T-cell (primary cell): Measurements from ENCODE around the gene TAPBPL. TPM values are rescaled to one million over a fixed set of nuclear protein-coding genes. Genes with fewer than 3 reads are reported as not detected.
"Not testable (repeated sequence)": the region's sequence is repeated elsewhere in the genome, so short reads cannot be mapped to it uniquely, and the experiment has no call there.

Experiments
- ATAC-seq, 4 experiments: fragments of 200-7000 bp in 3 of 4; fragments of 150-1000 bp in 1 of 4; cut with Tn5 transposase; replicated peaks in 1 of 4; 1 replicate in 3 of 4; 2 replicates in 1 of 4; pipeline ENCODE4 v1.10.0; 2021; ENCODE audit warnings: moderate library complexity in 3 of 4, mild to moderate bottlenecking in 2 of 4, moderate number of reproducible peaks in 1 of 4
- CTCF ChIA-PET, 2 donors: fragments of 300-600 bp; sonication (Branson Sonifier 250); formaldehyde crosslinking; loops; one replicate each; lab custom pipeline; 2022; ENCODE audit warnings: antibody characterized with exemption in 2 of 2; lab: Charles Lee
- POLR2A ChIA-PET, 2 donors: fragments of 300-600 bp; sonication (Branson Sonifier 250); formaldehyde crosslinking; loops; one replicate each; lab custom pipeline; 2022; ENCODE audit warnings: antibody characterized with exemption in 2 of 2; lab: Charles Lee
- DNase-seq, 35 experiments: peaks; one replicate each; pipeline versions ENCODE4 v3.0.0 to v3.0.0-alpha.2; 2013 to 2023
- H3K27ac ChIP-seq: one replicate; pipeline ENCODE4 v1.5.1; 2013; ENCODE audit warnings: low read length
- H3K27me3 ChIP-seq, 2 experiments: replicated peaks in 1 of 2; 1 replicate in 1 of 2; 2 replicates in 1 of 2; pipeline versions ENCODE4 v1.6.1 to v1.7.0; 2013; ENCODE audit warnings: low read length in 1 of 2, mixed read lengths in 1 of 2; ENCODE audit not compliant: control insufficient read depth in 2 of 2, insufficient read depth in 2 of 2; ENCODE audit errors: extremely low read depth in 1 of 2
- H3K36me3 ChIP-seq, 2 donors: 1 replicate in 1 of 2; 2 replicates in 1 of 2; pipeline versions ENCODE4 v1.6.1 to v1.7.0; 2013; ENCODE audit warnings: low read length in 1 of 2; ENCODE audit not compliant: control insufficient read depth in 2 of 2, insufficient read depth in 1 of 2; ENCODE audit errors: extremely low read depth in 1 of 2
- H3K4me1 ChIP-seq, 2 experiments: 1 replicate in 1 of 2; 2 replicates in 1 of 2; pipeline versions ENCODE4 v1.6.1 to v1.7.0; 2013; ENCODE audit warnings: low read length in 2 of 2, mixed read lengths in 1 of 2; ENCODE audit not compliant: insufficient read depth in 2 of 2, control insufficient read depth in 1 of 2; ENCODE audit errors: extremely low read depth in 1 of 2
- H3K4me3 ChIP-seq, 2 donors: 1 replicate in 1 of 2; 2 replicates in 1 of 2; pipeline versions ENCODE4 v1.5.1 to v1.7.0; 2013; ENCODE audit warnings: mild to moderate bottlenecking in 2 of 2, low read length in 1 of 2, moderate library complexity in 1 of 2; ENCODE audit not compliant: control insufficient read depth in 1 of 2; ENCODE audit errors: extremely low read depth in 1 of 2
- H3K9me3 ChIP-seq: 2 replicates; pipeline ENCODE4 v1.7.0; 2013
- H3K27ac Mint-ChIP-seq, 2 donors: one replicate each; pipeline ENCODE4 v1.8.0; 2020 to 2021; ENCODE audit warnings: mild to moderate bottlenecking in 2 of 2, mixed read lengths in 2 of 2
- H3K27me3 Mint-ChIP-seq, 2 donors: one replicate each; pipeline ENCODE4 v1.8.0; 2021 to 2022; ENCODE audit warnings: mixed read lengths in 2 of 2
- H3K36me3 Mint-ChIP-seq: one replicate; pipeline ENCODE4 v1.8.0; 2021; ENCODE audit warnings: mixed read lengths
- H3K4me1 Mint-ChIP-seq, 3 donors: one replicate each; pipeline ENCODE4 v1.8.0; 2020 to 2022; ENCODE audit warnings: mixed read lengths in 3 of 3, mild to moderate bottlenecking in 1 of 3
- H3K4me3 Mint-ChIP-seq, 3 donors: one replicate each; pipeline ENCODE4 v1.8.0; 2020 to 2022; ENCODE audit warnings: mild to moderate bottlenecking in 3 of 3, mixed read lengths in 3 of 3, moderate library complexity in 3 of 3
- H3K9me3 Mint-ChIP-seq, 3 donors: one replicate each; pipeline ENCODE4 v1.8.0; 2020 to 2022; ENCODE audit warnings: mixed read lengths in 3 of 3
- WGBS: methylation state at CpG from one replicate; pipeline ENCODE4 v1.1.5; 2013; ENCODE audit warnings: missing lambda C conversion rate; ENCODE audit not compliant: insufficient coverage; 5-methylcytosine and 5-hydroxymethylcytosine counted together
- total RNA-seq, 35 experiments: library from RNA in 6 of 35; stranded (reverse) in 6 of 35; fragments of 120-200 nt in 1 of 35; gene quantifications; one replicate each; pipeline versions ENCODE4 v1.2.1 to v1.2.4 and lab custom pipeline; 2013 to 2026

The TAPBPL gene
- total RNA-seq, 5 donors from 2014 or later (not counting 1 experiment from before 2014, with no cell fraction given), result 22.6 to 77.0 (median 60.3) TPM

- H3K36me3 Mint-ChIP-seq, result peaks cover 17% of the 10 kb centered on the region
- WGBS, result 0% methylated on average over 2 of the region's 14 CpGs
These were observed 42.5 kb downstream of the TAPBPL start for GRCh38 chr12:6494258-6494743.

DNA sequence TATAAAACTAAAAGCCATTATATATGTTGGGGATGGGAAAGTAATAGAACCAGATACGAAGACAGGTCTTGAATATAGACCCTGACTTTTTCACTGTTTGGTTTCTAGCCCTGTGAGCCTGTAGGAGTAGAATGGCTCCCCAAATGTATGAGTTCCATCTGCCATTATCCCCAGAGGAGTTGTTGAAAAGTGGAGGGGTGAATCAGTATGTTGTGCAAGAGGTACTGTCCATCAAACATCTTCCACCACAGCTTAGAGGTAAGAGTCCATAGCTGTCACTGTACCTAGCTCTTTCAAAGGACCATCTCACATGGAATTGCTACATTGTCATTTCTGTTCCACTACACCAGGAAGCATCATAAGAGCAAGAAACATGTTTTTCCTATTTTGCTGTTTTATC is 43.1 kb downstream of the TAPBPL start:
- peaks cover 37 to 40% (median 40%) of the 10 kb centered on the region in 3 donors for H3K4me1 Mint-ChIP-seq
- Histone ChIP-seq H3K4me1 (peaks cover 21 to 33% of the 10 kb centered on the region in 2 experiments), H3K4me3 (peak overlapping the region; percentile 15 to 99), H3K27me3 (no peaks in the 10 kb centered on the region), H3K9me3 (no peaks in the 10 kb centered on the region), H3K36me3 (peaks cover 0 to 42% of the 10 kb centered on the region in 2 donors), H3K27ac (peak overlapping the region; percentile 43)
- no peaks in the 10 kb centered on the region for H3K27me3 Mint-ChIP-seq
- peak overlapping the region; percentile 93 to 97 (median 93) for H3K4me3 Mint-ChIP-seq
- H3K9me3 Mint-ChIP-seq, result no peaks in the 10 kb centered on the region
- ATAC-seq (no peak), DNase-seq (no peak)
- ChIA-PET POLR2A (interaction anchor here in 1 of 2 donors (1.0 kb wide), 1 partner anchor 15 kb away, joined by 4 read pairs; no protein-coding TSS in a partner anchor), CTCF (interaction anchor here (0.6 to 1.6 kb wide), 9 partner anchors 24 to 258 kb away, joined by 3 to 7 read pairs (median 4); partner anchors contain the start of genes GAPDH (in 1 of the 2), MLF2 (in 1 of the 2) and VAMP1 (in 1 of the 2))
- H3K36me3 Mint-ChIP-seq, result peaks cover 17% of the 10 kb centered on the region
- H3K27ac Mint-ChIP-seq, result peak overlapping the region; percentile 91 to 98
- WGBS, result no CpG with 5 or more reads among the region's 1 CpG

More at GRCh38 chr12:6494258-6494743, 42.5 kb downstream of the TAPBPL start:
- Histone ChIP-seq H3K27me3 (no peaks in the 10 kb centered on the region), H3K4me1 (peaks cover 21 to 33% of the 10 kb centered on the region in 2 experiments), H3K27ac (peak overlapping the region; percentile 43), H3K9me3 (no peaks in the 10 kb centered on the region), H3K36me3 (peaks cover 0 to 38% of the 10 kb centered on the region in 2 donors), H3K4me3 (peak overlapping the region; percentile 94 to 99)
- no peak for DNase-seq
- POLR2A ChIA-PET, result interaction anchor here in 1 of 2 donors (1.0 kb wide), 1 partner anchor 16 kb away, joined by 4 read pairs; no protein-coding TSS in a partner anchor
- H3K27ac Mint-ChIP-seq, result peak overlapping the region; percentile 91 to 98
- no peaks in the 10 kb centered on the region for H3K27me3 Mint-ChIP-seq
- peak overlapping the region; percentile 93 to 97 (median 93) for H3K4me3 Mint-ChIP-seq
- H3K4me1 Mint-ChIP-seq, result peaks cover 37 to 40% (median 40%) of the 10 kb centered on the region in 3 donors
- peak; percentile 2 to 54 (median 48) for ATAC-seq
- no peaks in the 10 kb centered on the region for H3K9me3 Mint-ChIP-seq
- CTCF ChIA-PET, result interaction anchor here in 1 of 2 donors (0.7 to 1.6 kb wide), 7 partner anchors 23 to 259 kb away, joined by 3 to 7 read pairs (median 4); partner anchors contain the start of genes MLF2 and VAMP1

DNA sequence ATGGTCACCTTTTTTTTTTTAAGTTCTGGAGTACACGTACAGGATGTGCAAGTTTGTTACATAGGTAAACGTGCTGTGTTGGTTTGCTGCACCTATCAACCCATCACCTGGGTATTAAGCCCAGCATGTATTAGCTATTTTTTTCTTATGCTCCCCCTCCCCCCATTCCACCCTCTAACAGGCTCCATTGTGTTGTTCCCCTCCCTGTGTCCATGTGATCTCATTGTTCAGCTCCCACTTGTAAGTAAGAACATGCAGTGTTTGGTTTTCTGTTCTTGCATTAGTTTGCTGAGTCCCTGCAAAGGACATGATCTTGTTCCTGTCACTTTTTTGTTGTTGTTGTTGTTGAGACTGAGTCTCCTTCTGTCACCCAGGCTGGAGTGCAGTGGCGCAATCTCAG is 45.4 kb downstream of the TAPBPL start:
- ChIA-PET POLR2A (interaction anchor here in 1 of 2 donors (0.6 kb wide), 1 partner anchor 15 kb away, joined by 8 read pairs; no protein-coding TSS in a partner anchor), CTCF (interaction anchor here in 1 of 2 donors (1.0 to 1.1 kb wide), 2 partner anchors 32 to 40 kb away, joined by 3 read pairs; no protein-coding TSS in a partner anchor)
- H3K27ac ChIP-seq, DNase-seq, H3K9me3 ChIP-seq, H3K9me3 Mint-ChIP-seq, H3K27me3 Mint-ChIP-seq, H3K27me3 ChIP-seq, H3K36me3 Mint-ChIP-seq, H3K4me3 ChIP-seq, ATAC-seq, H3K4me3 Mint-ChIP-seq: not testable (repeated sequence)
- no CpG with 5 or more reads among the region's 3 CpGs for whole genome bisulfite sequencing
- Histone ChIP-seq H3K36me3 (peaks cover 0 to 34% of the 10 kb centered on the region in 2 donors), H3K4me1 (peaks cover 19 to 30% of the 10 kb centered on the region in 2 experiments)
- Mint-ChIP-seq H3K27ac (peak overlapping the region; percentile 76 to 83), H3K4me1 (peaks cover 33 to 34% (median 33%) of the 10 kb centered on the region in 3 donors)

GRCh38 chr12:6500466-6500865 is 48.6 kb downstream of the TAPBPL start:
- no peaks in the 10 kb centered on the region for H3K9me3 Mint-ChIP-seq
- Histone ChIP-seq H3K4me3 (no peak overlapping the region), H3K9me3 (no peaks in the 10 kb centered on the region), H3K4me1 (peaks cover 3 to 12% of the 10 kb centered on the region in 2 experiments), H3K27me3 (no peaks in the 10 kb centered on the region), H3K36me3 (peaks cover 0 to 40% of the 10 kb centered on the region in 2 donors), H3K27ac (no peak overlapping the region)
- ATAC-seq (no peak), DNase-seq (no peak)
- H3K27ac Mint-ChIP-seq, result no peak overlapping the region
- H3K36me3 Mint-ChIP-seq, result peaks cover 11% of the 10 kb centered on the region
- POLR2A ChIA-PET, result interaction anchor here in 1 of 2 donors (0.7 to 0.8 kb wide), 2 partner anchors 17 to 693 kb away, joined by 4 to 6 read pairs; no protein-coding TSS in a partner anchor
- no peak overlapping the region for H3K4me3 Mint-ChIP-seq
- CTCF ChIA-PET, result interaction anchor here (0.6 to 0.9 kb wide), 3 partner anchors 34 to 938 kb away, joined by 3 to 15 read pairs (median 6); partner anchors contain the start of gene GAPDH (in 1 of the 2)
- WGBS, result 100% methylated on average over 2 of the region's 2 CpGs
- H3K4me1 Mint-ChIP-seq, result peaks cover 7 to 14% (median 12%) of the 10 kb centered on the region in 3 donors
- no peaks in the 10 kb centered on the region for H3K27me3 Mint-ChIP-seq

GRCh38 chr12:6507102-6507998 is 55.5 kb downstream of the TAPBPL start:
- Mint-ChIP-seq H3K4me1 (peaks cover 5 to 7% (median 5%) of the 10 kb centered on the region in 3 donors), H3K27ac (no peak overlapping the region), H3K4me3 (no peak overlapping the region), H3K27me3 (no peaks in the 10 kb centered on the region), H3K9me3 (no peaks in the 10 kb centered on the region), H3K36me3 (peaks cover 34% of the 10 kb centered on the region)
- WGBS, result 100% methylated on average over 4 of the region's 12 CpGs
- Histone ChIP-seq H3K9me3 (no peaks in the 10 kb centered on the region), H3K4me3 (no peak overlapping the region), H3K27ac (no peak overlapping the region), H3K27me3 (no peaks in the 10 kb centered on the region), H3K4me1 (no peaks in the 10 kb centered on the region), H3K36me3 (peaks cover 13 to 45% of the 10 kb centered on the region in 2 donors)
- POLR2A ChIA-PET, result no interaction called here
- DNase-seq (no peak), ATAC-seq (no peak)
- CTCF ChIA-PET, result no interaction called here

GRCh38 chr12:6508087-6508486 is 56.2 kb downstream of the TAPBPL start:
- Mint-ChIP-seq H3K36me3 (peaks cover 42% of the 10 kb centered on the region), H3K4me1 (peaks cover 5 to 7% (median 5%) of the 10 kb centered on the region in 3 donors), H3K4me3 (no peak overlapping the region), H3K27me3 (no peaks in the 10 kb centered on the region), H3K9me3 (no peaks in the 10 kb centered on the region), H3K27ac (no peak overlapping the region)
- CTCF ChIA-PET, result interaction anchor here in 1 of 2 donors (0.6 kb wide), 1 partner anchor 56 kb away, joined by 3 read pairs; no protein-coding TSS in a partner anchor
- 96% methylated on average over 5 of the region's 7 CpGs for WGBS
- ATAC-seq (no peak), DNase-seq (no peak)
- POLR2A ChIA-PET, result no interaction called here
- no peaks in the 10 kb centered on the region for H3K4me1 ChIP-seq
- no peak overlapping the region for H3K27ac ChIP-seq
- H3K27me3 ChIP-seq, result no peaks in the 10 kb centered on the region
- no peak overlapping the region for H3K4me3 ChIP-seq
- H3K36me3 ChIP-seq, result peaks cover 13 to 53% of the 10 kb centered on the region in 2 donors
- H3K9me3 ChIP-seq, result no peaks in the 10 kb centered on the region
